Kidney epithelial cell (primary cell): Measurements from ENCODE around the gene PRRX1. TPM values are rescaled to one million over a fixed set of nuclear protein-coding genes. Genes with fewer than 3 reads are reported as not detected.

Experiments
- DNase-seq: peaks from one replicate; pipeline ENCODE4 v3.0.0-alpha.2; 2010; ENCODE audit warnings: low read depth
- H3K27me3 ChIP-seq: 2 replicates; pipeline ENCODE4 v1.6.0; 2011; ENCODE audit warnings: low read length; ENCODE audit not compliant: control insufficient read depth, insufficient read depth
- H3K36me3 ChIP-seq: 2 replicates; pipeline ENCODE4 v1.5.1; 2011; ENCODE audit warnings: low read length; ENCODE audit not compliant: control insufficient read depth, insufficient read depth
- H3K4me3 ChIP-seq: 2 replicates; pipeline ENCODE4 v1.5.1; 2011; ENCODE audit warnings: low read depth, mild to moderate bottlenecking, control low read depth, low read length
- CTCF ChIP-seq: IDR thresholded peaks from 2 replicates; pipeline ENCODE4 v1.5.1; 2011; ENCODE audit warnings: mild to moderate bottlenecking, moderate library complexity, low read length, control low read depth, inconsistent platforms; ENCODE audit not compliant: insufficient read depth, poor library complexity, severe bottlenecking
- total RNA-seq: library from RNA; depleted of rRNA; stranded (reverse); fragments of >200 nt; gene quantifications from 2 replicates; pipeline ENCODE4 v1.2.3, GENCODE V29; 2015

Gene PRRX1
- total RNA-seq, 1 donor from 2014 or later = 2.9 TPM

- Histone ChIP-seq H3K36me3 (no peaks in the 10 kb centered on the region), H3K27me3 (no peaks in the 10 kb centered on the region), H3K4me3 (no peak overlapping the region)
- no peak for TF ChIP-seq CTCF
- DNase-seq = no peak
Observed at GRCh38 chr1:170770254-170770653, 106.3 kb downstream of the PRRX1 start.

GRCh38 chr1:170776252-170776651, 112.3 kb downstream of the PRRX1 start:
- TF ChIP-seq CTCF = no peak
- H3K4me3 ChIP-seq = no peak overlapping the region

GRCh38 chr1:170776777-170777176, 112.8 kb downstream of the PRRX1 start:
- no peak for DNase-seq
- TF ChIP-seq CTCF = no peak
- Histone ChIP-seq H3K4me3 (no peak overlapping the region), H3K36me3 (no peaks in the 10 kb centered on the region), H3K27me3 (no peaks in the 10 kb centered on the region)

More at GRCh38 chr1:170776252-170776651, 112.3 kb downstream of the PRRX1 start:
- Histone ChIP-seq H3K36me3 (no peaks in the 10 kb centered on the region), H3K27me3 (no peaks in the 10 kb centered on the region)
- DNase-seq = no peak

Other genes with a start within 250 kb of the PRRX1 start
- gene GORAB, start 132.0 kb upstream of the PRRX1 start, total RNA-seq = 8.2 and 10.5 TPM in 2 replicates